Breast epithelium (tissue), 3 donors: ENCODE measurements around the gene GPR137.

Experiments
- POLR2A ChIP-seq: fragments of 450-650 bp; IDR thresholded peaks from one replicate; pipeline ENCODE4 v1.6.1; 2016; ENCODE audit warnings: antibody characterized with exemption, mild to moderate bottlenecking, moderate library complexity
- POLR2AphosphoS5 ChIP-seq, 3 donors: sonication (generic); formaldehyde crosslinking; IDR thresholded peaks; one replicate each; pipeline ENCODE4 v1.6.1; 2017; ENCODE audit warnings: antibody characterized with exemption in 3 of 3
- TF ChIP-seq, protein P1 (sequence below), 3 donors: fragments of 450-650 bp; IDR thresholded peaks; one replicate each; pipeline ENCODE4 v1.5.1; 2016 to 2017; ENCODE audit warnings: antibody characterized with exemption in 3 of 3, mild to moderate bottlenecking in 3 of 3, moderate library complexity in 3 of 3

DNA sequence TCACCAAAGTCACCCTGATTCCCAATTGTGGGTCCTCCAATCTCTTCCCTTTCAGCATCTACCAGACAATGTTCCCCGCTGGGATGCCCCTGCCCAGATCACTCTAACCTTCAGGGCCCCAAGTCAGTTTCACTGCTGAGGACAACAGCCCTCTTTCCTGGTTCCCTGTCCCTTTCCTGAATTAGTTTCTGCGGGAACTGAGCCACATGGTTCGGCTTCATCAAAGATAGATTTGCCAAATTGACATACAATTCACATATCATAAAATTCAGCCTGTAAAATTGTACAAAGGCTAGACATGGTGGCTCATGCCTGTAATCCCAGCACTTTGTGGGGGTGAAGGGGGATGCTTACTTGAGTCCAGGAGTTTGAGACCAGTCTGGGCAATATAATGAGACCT, 42.3 kb downstream of the GPR137 start:
- TF ChIP-seq, protein P1, sequence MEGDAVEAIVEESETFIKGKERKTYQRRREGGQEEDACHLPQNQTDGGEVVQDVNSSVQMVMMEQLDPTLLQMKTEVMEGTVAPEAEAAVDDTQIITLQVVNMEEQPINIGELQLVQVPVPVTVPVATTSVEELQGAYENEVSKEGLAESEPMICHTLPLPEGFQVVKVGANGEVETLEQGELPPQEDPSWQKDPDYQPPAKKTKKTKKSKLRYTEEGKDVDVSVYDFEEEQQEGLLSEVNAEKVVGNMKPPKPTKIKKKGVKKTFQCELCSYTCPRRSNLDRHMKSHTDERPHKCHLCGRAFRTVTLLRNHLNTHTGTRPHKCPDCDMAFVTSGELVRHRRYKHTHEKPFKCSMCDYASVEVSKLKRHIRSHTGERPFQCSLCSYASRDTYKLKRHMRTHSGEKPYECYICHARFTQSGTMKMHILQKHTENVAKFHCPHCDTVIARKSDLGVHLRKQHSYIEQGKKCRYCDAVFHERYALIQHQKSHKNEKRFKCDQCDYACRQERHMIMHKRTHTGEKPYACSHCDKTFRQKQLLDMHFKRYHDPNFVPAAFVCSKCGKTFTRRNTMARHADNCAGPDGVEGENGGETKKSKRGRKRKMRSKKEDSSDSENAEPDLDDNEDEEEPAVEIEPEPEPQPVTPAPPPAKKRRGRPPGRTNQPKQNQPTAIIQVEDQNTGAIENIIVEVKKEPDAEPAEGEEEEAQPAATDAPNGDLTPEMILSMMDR (IDR thresholded peaks at IDR 0.05): no peak
- TF ChIP-seq POLR2A (no peak), POLR2AphosphoS5 (IDR thresholded peaks at IDR 0.05) (no peak)
